Measurements from ENCODE around the gene CLEC4M.
"Not testable (repeated sequence)": the region's sequence is repeated elsewhere in the genome, so short reads cannot be mapped to it uniquely, and the experiment has no call there.

Gene CLEC4M

DNA sequence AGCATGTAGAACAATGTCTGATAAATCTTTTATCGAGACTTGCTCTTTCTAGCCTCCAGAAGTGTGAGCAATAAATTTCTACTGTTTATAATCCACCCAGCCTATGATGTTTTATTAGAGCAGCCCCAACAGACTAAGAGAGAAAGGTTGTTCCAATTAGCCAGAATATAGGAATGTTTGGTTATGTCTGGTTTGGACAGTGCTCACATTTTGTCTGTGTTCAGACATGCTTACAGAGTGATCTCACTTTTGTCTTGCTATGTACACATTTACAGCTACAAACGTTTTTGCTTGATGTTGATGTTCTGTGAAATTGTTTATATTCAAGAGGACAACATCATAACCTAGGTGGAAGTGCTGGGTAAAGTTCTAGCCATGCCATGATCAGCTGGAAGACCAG lies 48.9 kb downstream of the CLEC4M start:
- DNase-seq (ENCODE audit: low spot score) = no peak

GRCh38 chr19:7815325-7815724 lies 52.3 kb downstream of the CLEC4M start:
- no peak for DNase-seq (ENCODE audit: low spot score)

DNA sequence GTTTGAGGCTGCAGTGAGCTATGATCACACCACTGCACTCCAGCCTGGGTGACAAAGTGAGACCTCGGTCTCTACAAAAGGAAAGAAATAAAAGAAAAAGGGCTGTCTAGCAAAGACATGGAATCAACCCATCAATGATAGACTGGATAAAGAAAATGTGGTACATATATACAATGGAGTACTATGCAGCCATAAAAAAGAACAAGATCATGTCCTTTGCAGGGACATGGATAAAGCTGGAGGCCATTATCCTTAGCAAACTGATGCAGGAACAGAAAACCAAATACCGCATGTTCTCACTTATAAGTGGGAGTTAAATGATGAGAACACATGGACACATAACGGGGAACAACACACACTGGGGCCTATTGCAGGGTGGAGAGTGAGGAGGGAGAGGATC lies 53.0 kb downstream of the CLEC4M start:
- not testable (repeated sequence) for DNase-seq (ENCODE audit: low spot score)

GRCh38 chr19:7817801-7818200 lies 54.8 kb downstream of the CLEC4M start:
- DNase-seq (ENCODE audit: low spot score) = no peak

DNA sequence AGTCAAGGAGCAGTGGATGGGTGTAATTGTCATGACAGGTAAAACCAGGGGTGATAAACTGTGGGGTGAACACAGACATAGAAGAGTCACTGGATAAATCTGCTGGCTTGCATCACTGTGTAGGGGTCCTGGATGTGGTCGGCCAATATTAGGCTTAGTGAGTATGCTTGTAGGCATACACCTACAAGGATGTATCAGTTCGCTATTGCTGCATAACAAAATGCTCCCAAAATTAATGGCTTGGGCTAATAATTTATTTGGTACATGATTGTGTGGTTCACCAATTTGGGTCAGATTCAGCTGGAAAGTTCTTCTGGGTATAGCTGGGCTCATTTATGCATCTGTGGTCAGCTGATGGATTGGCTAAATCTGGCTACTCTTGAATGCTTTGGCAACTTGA lies 55.8 kb downstream of the CLEC4M start:
- DNase-seq (ENCODE audit: low spot score) = no peak
